Measurements from ENCODE around the gene CTNNA1.
"Not testable (repeated sequence)": the region's sequence is repeated elsewhere in the genome, so short reads cannot be mapped to it uniquely, and the experiment has no call there.

CTNNA1 gene

GRCh38 chr5:138755084-138755748, 2.0 kb downstream of the CTNNA1 start:
- Histone ChIP-seq H3K27ac (ENCODE audit: low read depth, low read length) (no peak overlapping the region), H3K4me3 (ENCODE audit: insufficient read depth, low read length, poor library complexity, severe bottlenecking) (no peak overlapping the region), H3K9ac (ENCODE audit: low read length) (no peak overlapping the region), H3K9me3 (ENCODE audit: insufficient read depth, low read length) (no peaks in the 10 kb centered on the region), H2AFZ (ENCODE audit: low read depth, low read length, severe bottlenecking) (no peak overlapping the region), H3K27me3 (ENCODE audit: low read length) (no peaks in the 10 kb centered on the region), H3K4me2 (ENCODE audit: low read depth, low read length, poor library complexity, severe bottlenecking) (no peak overlapping the region), H3F3A (ENCODE audit: insufficient read depth) (no peaks in the 10 kb centered on the region), H3K79me2 (ENCODE audit: insufficient read depth, low read length) (no peaks in the 10 kb centered on the region), H3K36me3 (ENCODE audit: low read length) (no peaks in the 10 kb centered on the region), H3K9me2 (replicated peaks; ENCODE audit: insufficient read depth, low read length) (no peaks in the 10 kb centered on the region), H4K20me1 (ENCODE audit: low read depth, low read length) (no peaks in the 10 kb centered on the region)
- no peak for TF ChIP-seq EZH2phosphoT487 (conservative IDR thresholded peaks at IDR 0.05; ENCODE audit: low read length)
- TF ChIP-seq CTCF (IDR thresholded peaks at IDR 0.05; ENCODE audit: insufficient read depth, low read length, poor library complexity, severe bottlenecking), result no peak

GRCh38 chr5:138757061-138757776, 4.0 kb downstream of the CTNNA1 start:
- no peak for TF ChIP-seq EZH2phosphoT487 (conservative IDR thresholded peaks at IDR 0.05; ENCODE audit: low read length)
- TF ChIP-seq CTCF (IDR thresholded peaks at IDR 0.05; ENCODE audit: insufficient read depth, low read length, poor library complexity, severe bottlenecking), result no peak
- Histone ChIP-seq H3K9me2 (replicated peaks; ENCODE audit: insufficient read depth, low read length) (no peaks in the 10 kb centered on the region), H3F3A (ENCODE audit: insufficient read depth) (no peaks in the 10 kb centered on the region), H2AFZ (ENCODE audit: low read depth, low read length, severe bottlenecking) (no peak overlapping the region), H3K27me3 (ENCODE audit: low read length) (no peaks in the 10 kb centered on the region), H3K4me2 (ENCODE audit: low read depth, low read length, poor library complexity, severe bottlenecking) (no peak overlapping the region), H3K4me3 (ENCODE audit: insufficient read depth, low read length, poor library complexity, severe bottlenecking) (no peak overlapping the region), H4K20me1 (ENCODE audit: low read depth, low read length) (no peaks in the 10 kb centered on the region), H3K79me2 (ENCODE audit: insufficient read depth, low read length) (no peaks in the 10 kb centered on the region), H3K9ac (ENCODE audit: low read length) (no peak overlapping the region), H3K9me3 (ENCODE audit: insufficient read depth, low read length) (no peaks in the 10 kb centered on the region), H3K27ac (ENCODE audit: low read depth, low read length) (no peak overlapping the region), H3K36me3 (ENCODE audit: low read length) (no peaks in the 10 kb centered on the region)

- Histone ChIP-seq H3F3A (ENCODE audit: insufficient read depth) (no peaks in the 10 kb centered on the region), H3K9me2 (replicated peaks; ENCODE audit: insufficient read depth, low read length) (no peaks in the 10 kb centered on the region), H3K36me3 (ENCODE audit: low read length) (no peaks in the 10 kb centered on the region), H3K79me2 (ENCODE audit: insufficient read depth, low read length) (no peaks in the 10 kb centered on the region), H3K4me3 (ENCODE audit: insufficient read depth, low read length, poor library complexity, severe bottlenecking) (no peak overlapping the region), H3K9ac (ENCODE audit: low read length) (no peak overlapping the region), H3K4me2 (ENCODE audit: low read depth, low read length, poor library complexity, severe bottlenecking) (no peak overlapping the region), H3K27me3 (ENCODE audit: low read length) (no peaks in the 10 kb centered on the region), H3K27ac (ENCODE audit: low read depth, low read length) (no peak overlapping the region), H2AFZ (ENCODE audit: low read depth, low read length, severe bottlenecking) (no peak overlapping the region), H3K9me3 (ENCODE audit: insufficient read depth, low read length) (no peaks in the 10 kb centered on the region), H4K20me1 (ENCODE audit: low read depth, low read length) (no peaks in the 10 kb centered on the region)
- TF ChIP-seq CTCF (IDR thresholded peaks at IDR 0.05; ENCODE audit: insufficient read depth, low read length, poor library complexity, severe bottlenecking) (no peak), EZH2phosphoT487 (conservative IDR thresholded peaks at IDR 0.05; ENCODE audit: low read length) (no peak)
Measured at GRCh38 chr5:138760448-138761110, 7.4 kb downstream of the CTNNA1 start.

GRCh38 chr5:138761115-138761514, 7.9 kb downstream of the CTNNA1 start:
- not testable (repeated sequence) for H3F3A ChIP-seq (ENCODE audit: insufficient read depth); H4K20me1 ChIP-seq (ENCODE audit: low read depth, low read length); H2AFZ ChIP-seq (ENCODE audit: low read depth, low read length, severe bottlenecking); H3K4me2 ChIP-seq (ENCODE audit: low read depth, low read length, poor library complexity, severe bottlenecking); H3K27ac ChIP-seq (ENCODE audit: low read depth, low read length); H3K9ac ChIP-seq (ENCODE audit: low read length); H3K79me2 ChIP-seq (ENCODE audit: insufficient read depth, low read length); H3K36me3 ChIP-seq (ENCODE audit: low read length); H3K4me3 ChIP-seq (ENCODE audit: insufficient read depth, low read length, poor library complexity, severe bottlenecking); H3K9me2 ChIP-seq (replicated peaks; ENCODE audit: insufficient read depth, low read length); H3K27me3 ChIP-seq (ENCODE audit: low read length); H3K9me3 ChIP-seq (ENCODE audit: insufficient read depth, low read length)

GRCh38 chr5:138761670-138762069, 8.4 kb downstream of the CTNNA1 start:
- H3K36me3 ChIP-seq (ENCODE audit: low read length); H4K20me1 ChIP-seq (ENCODE audit: low read depth, low read length); H3K9ac ChIP-seq (ENCODE audit: low read length); H3K79me2 ChIP-seq (ENCODE audit: insufficient read depth, low read length); H3K4me2 ChIP-seq (ENCODE audit: low read depth, low read length, poor library complexity, severe bottlenecking); H3K27me3 ChIP-seq (ENCODE audit: low read length); H3K27ac ChIP-seq (ENCODE audit: low read depth, low read length); H3F3A ChIP-seq (ENCODE audit: insufficient read depth); H2AFZ ChIP-seq (ENCODE audit: low read depth, low read length, severe bottlenecking); H3K9me2 ChIP-seq (replicated peaks; ENCODE audit: insufficient read depth, low read length); H3K9me3 ChIP-seq (ENCODE audit: insufficient read depth, low read length); H3K4me3 ChIP-seq (ENCODE audit: insufficient read depth, low read length, poor library complexity, severe bottlenecking): not testable (repeated sequence)

Data from SU-DHL-6 (cell line).